Measurements from ENCODE around the gene PRKCE. TPM values are rescaled to one million over a fixed set of nuclear protein-coding genes. Genes with fewer than 3 reads are reported as not detected.

The PRKCE gene
- total and polyA plus RNA-seq, 2 of the 8 experiments (the other 6 are each of a cell fraction or from before 2014, with no cell fraction given): 0.54 to 2.1 TPM

DNA sequence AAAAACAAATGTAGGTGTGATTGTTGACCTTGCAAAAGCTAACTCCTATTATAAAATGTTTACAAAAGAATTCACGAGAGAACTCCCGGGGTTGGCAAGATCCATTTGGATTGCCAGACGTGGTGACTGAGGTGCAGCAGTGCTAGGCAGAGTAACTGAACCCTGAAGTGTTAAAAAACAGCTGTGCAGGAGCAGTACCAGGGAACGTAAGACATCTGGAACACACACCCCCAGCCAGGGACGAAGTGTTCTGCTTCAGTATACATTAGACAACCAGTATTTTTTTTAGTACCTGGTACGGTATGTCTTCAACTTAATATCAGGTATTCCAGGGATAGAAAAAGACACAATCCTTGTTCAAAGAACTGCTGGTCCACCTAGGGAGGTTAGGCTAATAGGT, 373.6 kb downstream of the PRKCE start (continued):
- TF ChIP-seq KDM4A (IDR thresholded peaks at IDR 0.05; ENCODE audit: low read depth, low read length, severe bottlenecking): no peak
- no peak for TF ChIP-seq CHD2 (IDR thresholded peaks at IDR 0.05; ENCODE audit: low read length)
- TF ChIP-seq, protein P1, sequence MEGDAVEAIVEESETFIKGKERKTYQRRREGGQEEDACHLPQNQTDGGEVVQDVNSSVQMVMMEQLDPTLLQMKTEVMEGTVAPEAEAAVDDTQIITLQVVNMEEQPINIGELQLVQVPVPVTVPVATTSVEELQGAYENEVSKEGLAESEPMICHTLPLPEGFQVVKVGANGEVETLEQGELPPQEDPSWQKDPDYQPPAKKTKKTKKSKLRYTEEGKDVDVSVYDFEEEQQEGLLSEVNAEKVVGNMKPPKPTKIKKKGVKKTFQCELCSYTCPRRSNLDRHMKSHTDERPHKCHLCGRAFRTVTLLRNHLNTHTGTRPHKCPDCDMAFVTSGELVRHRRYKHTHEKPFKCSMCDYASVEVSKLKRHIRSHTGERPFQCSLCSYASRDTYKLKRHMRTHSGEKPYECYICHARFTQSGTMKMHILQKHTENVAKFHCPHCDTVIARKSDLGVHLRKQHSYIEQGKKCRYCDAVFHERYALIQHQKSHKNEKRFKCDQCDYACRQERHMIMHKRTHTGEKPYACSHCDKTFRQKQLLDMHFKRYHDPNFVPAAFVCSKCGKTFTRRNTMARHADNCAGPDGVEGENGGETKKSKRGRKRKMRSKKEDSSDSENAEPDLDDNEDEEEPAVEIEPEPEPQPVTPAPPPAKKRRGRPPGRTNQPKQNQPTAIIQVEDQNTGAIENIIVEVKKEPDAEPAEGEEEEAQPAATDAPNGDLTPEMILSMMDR (IDR thresholded peaks at IDR 0.05; ENCODE audit: control extremely low read depth in 1 of 3, insufficient read depth in 1 of 3, low read depth in 1 of 3, low read length in 3 of 3): no peak
- TF ChIP-seq SIX5 (IDR thresholded peaks at IDR 0.05; ENCODE audit: low read depth, low read length): no peak
- TF ChIP-seq TBP (IDR thresholded peaks at IDR 0.05; ENCODE audit: low read depth, low read length): no peak
- TF ChIP-seq RXRA (IDR thresholded peaks at IDR 0.05; ENCODE audit: insufficient read depth, low read depth, low read length): no peak
